Activated CD8-positive, alpha-beta memory T cell treated with anti-CD3 and anti-CD28 coated beads for 48 hours (primary cell): ENCODE data around the gene CHAF1B.

Experiments used
- DNase-seq, 3 experiments: peaks; one replicate each; pipeline ENCODE4 v3.0.0-alpha.2; 2020; ENCODE audit warnings: low read depth in 2 of 3, low spot score in 2 of 3

The CHAF1B gene

DNA sequence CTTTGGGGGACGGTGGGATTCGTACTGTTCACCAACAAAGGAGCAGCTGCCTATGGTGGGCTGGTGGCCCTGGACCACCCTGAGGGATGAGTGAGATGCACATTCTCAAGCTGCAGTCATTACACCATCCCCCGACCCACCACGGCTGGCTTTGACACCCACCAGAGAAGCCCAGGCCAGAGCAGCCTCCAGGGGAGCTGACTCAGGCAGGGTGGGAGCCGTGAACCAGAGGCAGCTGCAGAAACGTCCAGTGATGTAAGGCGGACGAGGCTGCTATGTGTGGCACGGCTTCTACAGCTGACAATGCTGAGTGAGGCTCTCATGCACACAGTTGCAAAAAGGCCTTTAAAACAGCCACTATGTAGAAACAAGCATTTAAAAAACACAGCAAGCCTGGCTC is 40.1 kb downstream of the CHAF1B start:
- no peak for DNase-seq

DNA sequence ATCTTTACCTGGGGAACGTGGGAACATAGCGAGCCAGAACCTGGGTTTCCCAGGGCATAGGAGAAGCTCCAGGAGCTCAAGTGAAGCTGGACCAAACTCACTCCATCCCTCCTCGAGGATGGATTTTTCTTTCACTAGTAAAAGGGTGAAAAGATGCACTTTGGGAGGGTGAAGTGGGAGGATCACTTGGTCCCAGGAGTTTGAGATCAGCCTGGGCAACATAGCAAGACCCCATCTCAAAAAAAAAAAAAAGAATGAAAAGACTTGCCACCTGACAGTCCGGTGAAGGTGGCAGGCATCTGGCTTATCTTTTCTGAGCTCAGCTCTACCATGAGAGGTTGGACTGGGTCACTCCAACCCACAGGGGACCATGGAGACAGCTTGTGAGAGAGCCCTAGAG is 42.3 kb downstream of the CHAF1B start:
- no peak for DNase-seq

DNA sequence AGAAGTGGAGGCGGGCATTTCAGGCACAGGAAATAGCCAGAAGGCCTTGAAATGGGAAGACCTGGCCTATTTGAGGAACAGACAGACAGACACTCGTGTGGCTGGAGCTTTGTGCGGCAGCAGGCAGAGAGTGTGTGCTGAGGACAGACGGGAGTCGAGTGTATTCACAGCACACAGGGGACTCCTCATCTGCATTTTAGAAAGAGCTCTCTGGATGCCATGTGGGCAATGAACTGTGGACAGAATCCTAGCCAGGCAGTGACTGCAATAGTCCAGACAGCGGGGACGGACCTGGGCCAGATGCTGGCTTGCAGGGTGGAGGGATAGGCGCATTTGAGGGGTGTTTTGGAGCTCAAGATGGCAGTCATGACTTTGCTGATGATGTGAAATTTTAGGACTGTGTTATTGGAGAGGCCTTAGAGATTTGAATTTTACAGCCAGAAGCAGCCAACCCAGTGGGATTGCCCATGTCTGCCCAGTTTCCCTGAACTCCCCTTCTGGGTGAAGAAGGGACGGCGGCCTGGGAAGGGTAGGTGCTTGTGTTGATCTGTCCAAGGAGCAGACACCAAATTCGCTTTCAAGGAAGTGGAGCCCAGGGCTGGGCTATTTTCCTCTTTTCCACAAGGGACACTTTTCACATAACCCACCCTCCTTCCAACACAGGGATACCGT is 43.7 kb downstream of the CHAF1B start:
- DNase-seq: no peak

DNA sequence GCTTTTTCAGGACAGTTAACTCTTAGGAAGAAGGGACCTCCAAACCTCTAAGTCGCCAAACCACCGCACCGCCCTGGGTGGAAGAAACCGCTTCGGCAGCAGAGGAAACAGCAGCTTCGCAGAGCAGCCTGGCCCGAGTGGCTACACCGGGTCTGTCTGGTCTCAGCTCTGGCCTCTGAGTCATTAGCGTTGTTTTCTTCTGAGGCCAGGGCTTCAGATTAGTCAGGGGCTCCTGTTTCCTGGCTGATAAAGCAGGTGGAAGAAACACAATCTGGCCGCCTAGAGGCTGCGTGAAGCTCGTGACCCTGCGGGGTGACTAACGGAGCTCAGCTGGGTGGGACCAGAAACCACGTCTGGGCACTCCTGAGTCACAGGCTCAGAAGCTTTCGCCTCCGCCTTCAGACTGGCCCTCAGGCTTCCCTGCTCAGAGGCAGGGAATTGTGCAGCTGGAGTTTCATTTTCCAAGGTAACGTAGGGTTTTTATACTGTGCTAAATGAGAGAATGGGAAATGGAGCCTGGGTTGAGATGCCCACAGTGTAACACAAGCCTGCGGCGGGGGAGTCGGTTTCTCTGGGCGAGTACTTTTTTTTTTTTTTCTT is 44.9 kb downstream of the CHAF1B start:
- DNase-seq: peak; percentile 23 to 66 (median 60)

DNA sequence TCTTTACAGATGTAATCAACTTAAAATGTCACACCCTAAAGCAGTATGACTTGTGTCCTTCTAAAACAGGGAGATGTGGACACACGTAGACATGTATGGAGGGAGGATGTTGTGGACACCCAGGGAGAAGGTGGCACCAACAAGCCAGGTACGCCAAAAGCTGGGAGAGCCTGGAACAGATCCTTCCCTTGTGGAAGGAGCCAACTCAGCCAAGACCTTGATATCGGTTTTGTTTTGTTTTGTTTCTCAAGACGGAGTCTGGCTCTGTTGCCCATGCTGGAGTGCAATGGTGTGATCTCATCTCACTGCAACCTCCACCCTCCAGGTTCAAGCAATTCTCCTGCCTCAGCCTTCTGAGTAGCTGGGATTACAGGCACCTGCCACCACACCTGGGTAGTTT is 45.6 kb downstream of the CHAF1B start:
- no peak for DNase-seq

DNA sequence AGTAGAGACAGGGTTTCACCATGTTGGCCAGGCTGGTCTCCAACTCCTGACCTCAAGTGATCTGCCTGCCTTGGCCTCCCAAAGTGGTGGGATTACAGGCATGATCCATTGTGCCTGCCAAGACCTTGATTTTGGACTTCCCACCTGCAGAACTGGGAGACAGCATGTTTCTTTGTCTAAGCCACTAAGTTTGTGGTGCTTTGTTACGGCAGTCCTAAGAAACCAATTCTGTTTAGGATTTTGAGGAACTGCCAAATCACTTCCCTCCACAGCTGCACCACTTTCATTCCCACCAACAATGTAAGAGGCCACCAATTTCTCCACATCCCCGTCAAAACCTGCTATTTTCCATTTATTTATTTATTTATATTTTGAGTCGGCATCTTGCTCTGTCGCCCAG is 46.1 kb downstream of the CHAF1B start:
- DNase-seq: no peak

DNA sequence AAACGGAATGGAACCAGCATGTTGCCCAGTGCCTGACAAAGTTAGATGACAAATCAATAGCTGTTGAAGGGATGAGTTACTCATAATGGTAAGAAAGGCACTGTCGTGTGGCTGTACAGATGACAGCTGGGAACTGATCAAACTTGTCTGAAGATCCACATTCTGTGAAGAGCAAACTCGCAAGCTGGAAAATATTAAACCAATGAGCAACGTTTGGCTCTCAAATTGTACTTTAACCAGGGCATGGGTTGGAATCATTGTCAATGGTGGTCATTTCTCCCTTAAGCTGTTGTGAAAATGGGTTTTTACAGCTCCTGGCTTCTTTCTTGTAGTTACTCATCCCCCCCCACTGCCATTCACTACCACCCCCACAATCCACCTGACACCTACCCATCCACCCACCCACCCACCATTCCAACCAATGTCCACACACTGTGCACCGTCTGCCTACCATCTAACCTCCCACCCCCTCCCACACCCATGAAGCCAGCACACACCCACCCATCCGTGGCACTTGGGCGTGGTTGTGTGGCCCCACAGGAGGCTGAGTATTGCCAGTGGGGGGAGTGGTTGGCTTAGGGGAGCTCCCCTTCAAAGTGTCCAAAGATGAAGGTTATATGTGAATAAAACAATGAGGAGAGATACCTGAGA is 48.0 kb downstream of the CHAF1B start:
- DNase-seq: no peak

DNA sequence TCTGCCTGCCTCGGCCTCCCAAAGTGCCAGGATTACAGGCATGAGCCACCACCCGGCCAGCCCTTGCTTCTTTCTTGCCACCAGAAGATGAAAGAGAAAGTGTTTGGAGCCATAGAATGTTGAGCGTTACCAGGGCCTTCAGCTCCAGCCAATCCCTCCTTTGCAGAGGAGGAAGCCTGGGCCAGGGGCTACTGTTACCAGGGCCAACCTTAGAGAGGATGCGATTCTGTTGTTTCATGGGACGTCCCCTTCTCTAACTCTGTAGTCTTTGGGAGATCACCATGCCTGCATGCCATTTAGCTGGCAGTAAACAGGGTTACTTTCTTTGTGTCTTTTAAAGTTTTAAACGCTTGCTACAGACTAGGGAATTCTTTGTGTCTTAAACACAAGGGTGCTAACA is 49.0 kb downstream of the CHAF1B start:
- no peak for DNase-seq

DNA sequence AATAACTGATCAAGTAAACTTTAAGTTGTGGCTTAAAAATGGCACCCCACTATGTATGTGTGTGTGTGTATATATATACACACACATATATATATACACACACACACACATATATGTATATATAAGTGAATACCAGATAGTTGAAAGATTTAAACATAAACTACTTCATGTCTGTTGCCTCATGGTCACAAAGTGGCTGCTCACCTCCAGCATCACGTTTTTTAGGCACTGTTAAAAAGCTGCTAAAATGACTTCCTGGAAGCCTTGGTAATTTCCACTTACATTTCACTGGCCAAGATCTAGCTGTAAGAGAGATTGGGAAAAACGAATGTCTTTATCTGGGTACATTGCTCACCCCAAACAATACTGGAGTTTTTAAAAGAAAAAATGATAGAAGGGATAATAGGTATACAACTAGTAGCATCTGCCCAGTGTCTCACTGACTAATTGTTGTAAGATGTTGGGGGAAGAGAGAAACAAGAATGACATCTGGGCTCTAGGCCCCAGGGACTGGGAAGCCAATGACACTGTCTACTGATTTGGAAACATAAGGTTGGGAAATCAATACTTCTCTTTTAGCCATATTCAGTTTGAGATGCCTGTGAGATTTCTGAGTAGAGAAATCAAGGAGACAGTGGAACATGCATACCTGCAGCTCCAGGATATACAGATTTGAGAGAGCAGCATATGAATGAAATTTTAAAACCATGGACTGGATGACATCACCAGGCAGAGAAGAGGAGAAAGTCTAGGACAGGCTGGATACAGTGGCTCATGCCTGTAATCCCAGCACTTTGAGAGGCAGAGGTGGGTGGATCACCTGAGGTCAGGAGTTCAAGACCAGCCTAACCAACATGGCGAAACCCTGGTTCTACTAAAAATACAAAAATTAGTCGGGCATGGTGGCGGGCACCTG is 51.9 kb downstream of the CHAF1B start:
- DNase-seq: no peak

DNA sequence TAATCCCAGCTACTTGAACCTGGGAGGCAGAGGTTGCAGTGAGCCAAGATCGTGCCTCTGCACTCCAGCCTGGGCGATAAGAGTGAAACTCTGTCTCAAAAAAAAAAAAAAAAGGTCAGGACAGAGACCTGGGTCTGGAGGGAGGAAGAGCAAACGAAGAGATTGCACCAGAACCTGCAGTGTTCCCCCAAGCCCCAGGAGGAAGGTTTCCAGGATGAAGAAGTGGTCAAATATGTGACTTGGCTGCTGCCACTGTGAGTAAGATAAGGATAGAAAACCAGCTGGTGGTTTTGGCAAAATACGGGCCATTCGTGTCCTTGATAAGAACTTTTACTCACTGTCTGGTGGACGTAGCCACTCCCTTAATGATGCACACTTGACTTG is 52.5 kb downstream of the CHAF1B start:
- DNase-seq: no peak

DNA sequence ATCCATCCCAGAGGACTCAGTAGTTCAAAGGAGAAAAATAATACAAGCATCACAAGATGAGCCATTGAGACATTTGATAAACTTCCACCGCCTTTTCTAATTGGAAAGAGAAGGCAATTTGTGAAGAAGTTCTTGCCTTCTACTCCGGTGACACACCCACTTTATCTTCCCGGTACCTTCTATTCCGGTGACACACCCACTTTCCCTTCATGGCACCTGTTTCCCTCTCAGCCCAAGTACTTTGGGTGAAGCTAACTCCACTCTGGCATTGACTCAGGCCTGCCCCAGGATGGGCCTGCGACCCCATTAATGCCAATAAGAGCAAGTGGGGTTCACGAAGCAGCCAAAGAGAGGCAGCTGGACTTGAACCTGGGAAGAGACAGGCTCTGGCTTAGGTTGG is 56.5 kb downstream of the CHAF1B start:
- DNase-seq: no peak

DNA sequence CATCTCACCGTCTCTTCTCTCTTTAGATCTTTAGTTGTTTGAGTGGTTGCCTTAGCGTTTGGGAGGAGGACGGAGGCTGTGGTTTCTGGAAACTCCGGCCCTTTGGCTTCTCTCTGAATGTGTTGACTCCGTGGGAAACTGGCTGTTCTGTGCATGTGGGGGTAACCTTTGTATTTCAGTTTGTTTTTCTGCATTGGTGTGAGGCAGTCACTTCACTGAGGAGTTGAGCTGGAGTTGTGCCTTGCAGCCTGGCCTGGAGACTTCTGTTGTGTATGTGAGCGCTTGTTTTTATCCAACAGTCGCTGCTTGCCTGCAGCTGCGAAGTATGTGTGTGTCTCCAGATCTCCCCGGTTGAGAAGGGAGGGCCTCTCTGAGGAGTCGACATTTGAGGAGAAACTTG is 61.1 kb downstream of the CHAF1B start:
- DNase-seq: no peak

DNA sequence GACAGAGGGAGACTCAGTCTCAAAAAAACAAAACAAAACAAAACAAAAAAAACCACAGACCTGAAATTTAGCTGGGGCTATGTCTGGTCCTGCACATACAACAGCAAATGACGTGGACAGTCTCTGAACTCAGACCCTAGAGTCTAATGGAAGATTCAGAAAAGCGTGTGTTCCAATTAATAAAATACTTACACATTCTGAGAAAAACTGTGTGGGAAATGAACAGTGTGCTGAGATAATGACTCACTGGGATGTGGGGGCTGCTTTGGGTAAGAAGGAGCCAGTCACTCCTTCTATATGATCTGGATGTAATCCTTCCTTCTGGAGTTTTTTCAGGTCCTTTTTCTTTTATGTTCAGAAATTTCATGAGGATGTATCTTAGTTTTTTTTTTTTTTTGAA is 65.3 kb downstream of the CHAF1B start:
- DNase-seq: no peak

DNA sequence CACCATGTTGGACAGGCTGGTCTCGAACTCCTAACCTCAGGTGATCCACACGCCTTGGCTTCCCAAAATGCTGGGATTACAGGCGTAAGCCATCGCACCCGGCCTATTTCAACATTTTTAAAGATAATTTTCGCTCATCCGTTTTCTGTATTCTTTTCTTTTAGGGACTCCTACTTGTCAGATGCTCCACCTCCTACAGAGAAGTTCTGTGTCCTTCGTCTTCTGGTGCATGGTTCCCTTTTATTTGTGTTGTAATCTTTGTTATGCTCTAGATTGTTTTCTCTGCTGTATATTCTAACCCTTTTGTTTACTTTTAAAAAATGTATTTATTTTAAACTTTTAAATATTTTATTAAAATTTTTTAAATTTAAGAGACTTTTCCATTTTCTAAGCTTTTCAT is 66.3 kb downstream of the CHAF1B start:
- no peak for DNase-seq

DNA sequence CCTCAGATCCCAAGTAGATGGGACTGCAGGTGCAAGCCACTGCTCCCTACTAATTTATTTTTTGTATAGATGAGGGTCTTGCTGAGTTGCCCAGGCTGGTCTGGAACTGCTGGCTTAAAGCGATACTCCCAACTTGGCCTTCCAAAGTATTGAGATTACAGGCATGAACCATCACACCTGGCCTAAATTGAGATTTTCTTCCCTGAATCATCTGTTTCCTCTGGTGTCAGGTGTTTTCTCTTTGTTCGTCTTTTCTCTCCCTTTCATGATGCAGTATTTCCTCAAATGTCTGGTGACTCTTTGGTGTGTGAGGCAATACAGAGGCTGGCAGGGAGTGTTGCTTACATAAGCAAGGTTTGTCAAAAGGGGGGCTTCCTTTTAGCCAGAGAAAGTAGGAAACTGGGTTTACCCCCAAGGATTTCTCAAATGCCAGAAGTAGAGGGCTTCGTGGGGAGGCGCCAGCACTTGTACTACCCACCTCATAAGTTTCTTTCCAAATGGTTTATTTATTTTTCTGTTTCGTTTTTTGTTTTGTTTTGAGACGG is 67.2 kb downstream of the CHAF1B start:
- no peak for DNase-seq

DNA sequence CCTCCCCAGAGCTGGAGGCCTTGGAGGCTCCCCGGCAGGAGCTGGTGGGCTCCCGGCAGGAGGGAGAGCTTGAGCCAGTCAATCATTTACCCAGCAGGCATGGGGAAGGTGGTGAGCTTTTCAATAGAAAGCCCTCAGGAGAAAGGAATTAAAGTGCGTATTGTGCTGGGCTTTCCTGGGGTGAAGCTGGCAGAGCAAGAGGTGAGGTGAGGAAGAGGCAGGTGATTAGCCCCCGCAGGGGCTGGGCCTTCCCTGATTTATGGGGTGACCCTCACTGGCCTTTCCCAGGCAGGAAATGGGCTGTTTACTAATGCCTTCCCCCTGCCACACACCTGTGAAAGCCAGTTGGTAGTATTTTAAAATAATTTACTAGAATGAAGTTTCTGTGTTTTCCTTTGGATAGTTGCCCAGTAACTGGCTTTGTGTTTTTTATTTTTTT is 68.9 kb downstream of the CHAF1B start:
- no peak for DNase-seq

DNA sequence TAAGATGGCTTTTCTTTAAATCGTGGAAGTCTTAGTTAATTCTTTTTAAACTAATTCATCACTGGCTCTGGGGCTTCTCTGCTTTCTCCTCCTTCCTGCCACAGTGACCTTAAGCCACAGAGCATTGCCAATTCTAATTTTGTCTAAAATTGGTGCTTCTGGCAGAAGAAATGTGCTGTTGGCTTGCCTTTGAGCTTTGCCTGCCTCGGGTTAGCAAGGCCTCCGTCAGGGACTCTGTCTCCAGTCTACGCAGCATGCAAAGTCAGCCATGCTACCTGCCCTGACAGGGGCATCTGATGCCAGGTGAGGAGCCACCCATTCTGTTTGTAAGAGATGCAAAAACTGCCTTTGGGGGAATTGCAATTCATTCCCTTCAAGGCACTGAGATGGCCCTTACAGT is 69.5 kb downstream of the CHAF1B start:
- DNase-seq: no peak

DNA sequence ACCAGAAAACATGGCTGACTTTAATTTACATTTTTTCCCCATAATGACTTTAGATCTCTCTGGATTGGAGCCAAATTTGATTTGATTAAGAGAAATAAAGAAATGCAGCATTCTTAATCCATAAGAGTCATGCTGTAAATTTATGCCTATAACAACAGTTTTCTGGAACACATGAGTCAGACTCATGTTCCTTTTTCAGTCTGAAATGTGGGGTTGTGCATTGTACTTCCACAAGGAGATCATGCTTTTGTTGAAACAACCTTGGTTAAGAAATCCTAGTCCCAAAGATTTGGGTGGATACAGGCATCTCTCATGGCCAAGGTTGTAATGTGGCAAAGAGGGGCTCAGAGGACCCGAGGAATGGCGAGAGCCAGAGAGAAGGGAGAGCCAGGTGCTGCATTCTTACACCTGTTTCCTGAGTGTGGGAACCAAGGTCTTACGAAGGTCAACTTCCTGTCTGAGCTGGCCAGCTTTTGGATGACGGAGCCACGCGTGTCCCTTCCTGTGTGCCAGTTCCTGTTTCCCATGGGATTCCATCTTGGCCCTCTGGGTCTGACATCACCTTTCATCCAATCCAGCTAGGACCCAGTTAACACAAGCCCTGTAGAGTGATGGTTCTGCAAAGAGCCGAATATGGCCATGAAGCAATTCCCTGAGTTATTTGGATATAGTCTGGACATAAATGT is 71.7 kb downstream of the CHAF1B start:
- no peak for DNase-seq

DNA sequence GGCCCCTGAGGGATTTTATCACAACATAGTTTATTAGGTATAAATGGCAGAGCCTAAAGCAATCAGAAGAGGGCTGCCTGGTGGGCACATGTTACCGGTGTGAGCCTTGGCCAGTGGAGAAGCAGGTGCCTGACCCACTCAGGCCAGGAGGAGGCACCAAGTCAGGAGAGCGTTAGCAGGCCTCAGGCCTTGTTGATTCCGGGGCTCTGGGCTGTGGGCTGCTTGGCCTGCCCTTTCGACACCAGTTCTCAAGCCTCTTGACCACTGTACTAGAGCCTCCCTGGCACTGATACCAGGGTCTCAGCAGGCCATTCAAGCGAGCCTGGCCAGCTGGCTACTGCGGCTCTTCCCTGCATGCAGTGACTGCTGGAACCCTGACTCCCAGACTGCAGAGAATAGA is 73.9 kb downstream of the CHAF1B start:
- no peak for DNase-seq

DNA sequence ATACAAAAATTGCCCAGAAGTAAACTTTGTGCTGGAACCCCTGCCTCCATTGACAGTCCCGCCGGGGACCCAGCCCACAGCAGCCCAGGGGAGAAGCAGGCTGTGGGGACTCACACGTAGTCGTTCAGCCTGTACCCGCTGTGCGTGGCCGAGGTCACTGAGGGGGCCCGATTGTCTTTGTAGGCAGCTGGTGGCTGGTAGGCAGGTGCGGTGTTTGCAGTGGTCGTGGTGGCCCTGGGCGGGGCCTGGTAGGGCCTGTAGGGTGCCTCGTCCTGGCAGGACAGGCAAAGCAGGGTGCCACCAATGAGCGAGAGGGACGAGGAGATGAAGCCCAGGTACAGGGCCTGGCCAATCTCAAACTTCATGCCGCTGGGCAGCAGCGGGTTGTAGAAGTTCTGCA is 75.7 kb downstream of the CHAF1B start:
- DNase-seq: no peak
